Adipocyte (in vitro differentiated cells): Measurements from ENCODE around the gene KIFAP3.
"Not testable (repeated sequence)": the region's sequence is repeated elsewhere in the genome, so short reads cannot be mapped to it uniquely, and the experiment has no call there.

ENCODE experiments used
- DNase-seq: peaks from one replicate; pipeline ENCODE4 v3.0.0-alpha.2; 2015; ENCODE audit warnings: low read depth
- H3K27me3 ChIP-seq: replicated peaks from 2 replicates; pipeline ENCODE4 v1.7.0; 2013; ENCODE audit warnings: mild to moderate bottlenecking, low read length, moderate library complexity; ENCODE audit not compliant: control insufficient read depth, insufficient read depth
- H3K36me3 ChIP-seq: 2 replicates; pipeline ENCODE4 v1.7.0; 2013; ENCODE audit warnings: low read length, mild to moderate bottlenecking, moderate library complexity; ENCODE audit not compliant: control insufficient read depth, insufficient read depth, severe bottlenecking
- H3K4me1 ChIP-seq: 2 replicates; pipeline ENCODE4 v1.7.0; 2013; ENCODE audit warnings: mild to moderate bottlenecking, low read length, moderate library complexity; ENCODE audit not compliant: control insufficient read depth, insufficient read depth
- H3K4me3 ChIP-seq: 2 replicates; pipeline ENCODE4 v1.7.0; 2013; ENCODE audit warnings: mild to moderate bottlenecking, low read length, moderate library complexity
- H3K9ac ChIP-seq: 2 replicates; pipeline ENCODE4 v1.7.0; 2013; ENCODE audit warnings: mild to moderate bottlenecking, low read length, moderate library complexity
- H3K9me3 ChIP-seq: 2 replicates; pipeline ENCODE4 v1.7.0; 2013; ENCODE audit warnings: mild to moderate bottlenecking, low read length, moderate library complexity; ENCODE audit not compliant: control insufficient read depth

KIFAP3 gene

GRCh38 chr1:169918220-169918619 is 156.3 kb downstream of the KIFAP3 start:
- H3K36me3 ChIP-seq, H3K9ac ChIP-seq, H3K27me3 ChIP-seq, DNase-seq, H3K9me3 ChIP-seq, H3K4me3 ChIP-seq: not testable (repeated sequence)
- H3K4me1 ChIP-seq: peaks cover 11% of the 10 kb centered on the region

- peaks cover 11% of the 10 kb centered on the region for H3K4me1 ChIP-seq
- no peak overlapping the region for H3K9ac ChIP-seq
- DNase-seq: no peak
- no peaks in the 10 kb centered on the region for H3K9me3 ChIP-seq
- H3K27me3 ChIP-seq: no peaks in the 10 kb centered on the region
- peak overlapping the region; percentile 48 for H3K4me3 ChIP-seq
- H3K36me3 ChIP-seq: no peaks in the 10 kb centered on the region
Observed at GRCh38 chr1:169915150-169915549, 159.3 kb downstream of the KIFAP3 start.

- H3K4me1 ChIP-seq: peaks cover 11% of the 10 kb centered on the region
- H3K9ac ChIP-seq: no peak overlapping the region
- H3K4me3 ChIP-seq: peak overlapping the region; percentile 48
- no peaks in the 10 kb centered on the region for H3K27me3 ChIP-seq
- H3K9me3 ChIP-seq: no peaks in the 10 kb centered on the region
- peak; percentile 47 for DNase-seq
- H3K36me3 ChIP-seq: no peaks in the 10 kb centered on the region
Observed at GRCh38 chr1:169914531-169914930, 160.0 kb downstream of the KIFAP3 start.

DNA sequence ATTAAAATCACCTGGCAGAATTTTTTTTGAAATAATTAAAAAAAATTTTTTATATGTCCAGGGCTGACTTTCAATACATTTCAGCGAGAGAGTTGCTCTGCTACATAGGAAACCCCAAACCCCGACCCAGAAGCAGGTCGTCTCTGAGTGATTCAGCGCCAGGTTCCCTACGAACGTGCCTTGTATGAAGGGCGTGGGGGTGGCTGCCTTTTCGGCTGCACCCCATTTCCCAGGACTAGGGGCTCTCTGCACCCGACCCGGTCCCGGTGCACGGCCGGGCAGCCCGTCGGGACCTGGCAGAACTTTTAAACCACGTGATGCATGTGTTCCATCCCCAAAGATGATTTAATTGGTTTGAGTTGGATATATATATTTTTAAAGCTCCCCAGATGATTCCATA is 165.0 kb downstream of the KIFAP3 start:
- no peak overlapping the region for H3K4me3 ChIP-seq
- DNase-seq: no peak

DNA sequence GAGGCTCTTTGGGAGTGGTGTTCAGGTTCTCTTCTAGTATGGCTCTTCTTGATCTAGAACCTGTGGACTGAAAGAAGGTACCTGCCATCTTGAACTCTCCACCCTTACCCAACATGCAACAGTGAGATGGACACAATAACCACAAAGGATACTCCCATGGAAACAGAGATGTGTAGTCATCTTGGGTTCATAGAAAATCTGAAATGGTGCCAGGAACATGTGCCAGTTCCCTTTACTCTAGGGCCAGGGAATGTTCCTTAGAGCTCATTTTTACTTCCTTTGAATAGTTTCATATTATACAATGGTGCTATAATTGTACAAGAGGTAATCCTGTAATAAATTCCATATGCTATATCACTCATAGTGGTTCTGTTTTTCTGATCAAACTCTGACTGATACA is 167.6 kb downstream of the KIFAP3 start:
- DNase-seq: peak; percentile 66
- Histone ChIP-seq H3K9me3 (no peaks in the 10 kb centered on the region), H3K4me3 (no peak overlapping the region), H3K4me1 (peaks cover 6% of the 10 kb centered on the region), H3K27me3 (no peaks in the 10 kb centered on the region), H3K36me3 (no peaks in the 10 kb centered on the region), H3K9ac (no peak overlapping the region)

More for the DNA sequence above, 165.0 kb downstream of the KIFAP3 start:
- H3K4me1 ChIP-seq: peaks cover 10% of the 10 kb centered on the region
- no peaks in the 10 kb centered on the region for H3K27me3 ChIP-seq
- no peaks in the 10 kb centered on the region for H3K9me3 ChIP-seq
- no peaks in the 10 kb centered on the region for H3K36me3 ChIP-seq
- no peak overlapping the region for H3K9ac ChIP-seq

DNA sequence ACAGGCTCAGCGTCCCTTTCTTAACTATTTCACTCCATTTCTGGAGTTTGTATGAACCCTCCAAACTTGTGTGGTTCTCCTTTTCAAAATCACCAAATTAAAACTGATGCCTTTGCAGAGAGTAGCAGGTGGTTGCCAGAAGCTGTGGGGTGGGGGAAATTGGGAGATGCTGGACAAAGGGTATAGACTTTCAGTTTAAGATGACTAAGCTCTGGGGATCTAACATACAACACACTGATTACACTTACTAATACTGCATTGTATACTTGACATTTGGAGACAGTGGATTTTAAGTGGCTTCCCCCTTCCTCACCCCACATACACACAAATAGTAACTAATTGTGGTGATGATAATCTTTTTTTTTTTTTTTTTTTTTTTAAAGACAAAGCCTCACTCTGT is 169.7 kb downstream of the KIFAP3 start:
- no peaks in the 10 kb centered on the region for H3K9me3 ChIP-seq
- no peak for DNase-seq
- no peaks in the 10 kb centered on the region for H3K27me3 ChIP-seq
- no peak overlapping the region for H3K9ac ChIP-seq
- peaks cover 6% of the 10 kb centered on the region for H3K4me1 ChIP-seq
- H3K4me3 ChIP-seq: no peak overlapping the region
- no peaks in the 10 kb centered on the region for H3K36me3 ChIP-seq

GRCh38 chr1:169902751-169903150 is 171.7 kb downstream of the KIFAP3 start:
- Histone ChIP-seq H3K36me3 (no peaks in the 10 kb centered on the region), H3K9ac (no peak overlapping the region), H3K9me3 (no peaks in the 10 kb centered on the region), H3K4me3 (no peak overlapping the region), H3K4me1 (peaks cover 6% of the 10 kb centered on the region), H3K27me3 (no peaks in the 10 kb centered on the region)
- no peak for DNase-seq

DNA sequence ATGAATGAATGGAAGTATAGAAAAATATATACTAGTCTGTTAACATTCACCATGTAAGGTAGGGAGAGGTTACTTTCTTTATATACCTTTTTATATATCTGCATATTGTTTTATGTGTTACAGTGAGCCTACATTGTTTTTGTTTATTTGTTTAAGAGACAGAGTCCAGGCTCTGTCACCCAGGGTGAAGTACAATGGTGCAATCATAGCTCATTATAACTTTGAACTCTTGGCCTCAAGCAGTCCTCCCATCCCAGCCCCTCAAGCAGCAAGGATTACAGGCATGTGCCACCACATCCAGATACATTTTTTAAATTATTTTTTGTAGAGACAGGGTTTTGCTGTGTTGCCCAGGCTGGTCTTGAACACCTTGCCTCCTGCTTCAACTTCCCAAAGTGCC is 173.4 kb downstream of the KIFAP3 start:
- DNase-seq: no peak
- Histone ChIP-seq H3K9ac (no peak overlapping the region), H3K27me3 (no peaks in the 10 kb centered on the region), H3K4me1 (no peaks in the 10 kb centered on the region), H3K9me3 (no peaks in the 10 kb centered on the region), H3K4me3 (no peak overlapping the region), H3K36me3 (no peaks in the 10 kb centered on the region)

GRCh38 chr1:169900571-169900970 is 173.9 kb downstream of the KIFAP3 start:
- Histone ChIP-seq H3K27me3 (no peaks in the 10 kb centered on the region), H3K36me3 (no peaks in the 10 kb centered on the region), H3K9me3 (no peaks in the 10 kb centered on the region), H3K4me1 (no peaks in the 10 kb centered on the region), H3K9ac (no peak overlapping the region), H3K4me3 (no peak overlapping the region)
- no peak for DNase-seq

DNA sequence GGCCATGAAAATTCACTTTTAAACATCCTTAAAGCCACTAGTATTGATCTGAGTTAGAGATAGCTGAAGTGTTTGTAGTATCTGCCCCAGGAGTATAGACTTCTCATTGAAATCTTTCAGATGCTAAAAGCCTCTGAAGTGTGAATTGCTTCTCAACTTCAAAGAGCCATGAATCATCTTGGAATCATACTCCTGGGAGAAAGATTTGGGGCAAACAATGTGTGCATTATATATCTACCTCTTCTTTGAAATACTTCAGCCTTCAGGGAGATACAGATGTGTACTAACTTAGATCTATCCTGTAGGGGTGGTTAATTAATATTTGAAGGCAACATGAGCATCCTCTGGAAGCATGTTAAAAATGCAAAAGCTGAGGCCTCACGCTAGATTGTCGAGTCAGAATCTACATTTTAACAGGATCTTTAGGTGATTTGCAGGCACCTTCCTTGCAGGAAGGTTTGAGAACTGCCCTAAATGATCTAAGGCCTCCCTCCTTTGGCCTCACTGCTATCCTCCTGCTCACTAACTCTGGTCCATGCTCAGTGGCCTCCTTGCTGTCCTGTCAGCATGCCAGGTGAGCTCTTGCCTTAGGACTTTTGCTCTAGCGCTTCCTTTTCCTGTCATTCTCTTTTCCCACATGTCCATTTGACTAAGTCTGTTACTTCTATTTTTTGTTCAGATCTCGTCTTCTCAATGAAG is 174.8 kb downstream of the KIFAP3 start:
- no peaks in the 10 kb centered on the region for H3K9me3 ChIP-seq
- H3K9ac ChIP-seq: no peak overlapping the region
- no peak for DNase-seq
- no peaks in the 10 kb centered on the region for H3K36me3 ChIP-seq
- H3K4me1 ChIP-seq: peaks cover 1% of the 10 kb centered on the region
- H3K27me3 ChIP-seq: no peaks in the 10 kb centered on the region
- no peak overlapping the region for H3K4me3 ChIP-seq

- H3K27me3 ChIP-seq: no peaks in the 10 kb centered on the region
- H3K9ac ChIP-seq: no peak overlapping the region
- no peak for DNase-seq
- H3K9me3 ChIP-seq: no peaks in the 10 kb centered on the region
- peaks cover 20% of the 10 kb centered on the region for H3K4me1 ChIP-seq
- H3K36me3 ChIP-seq: no peaks in the 10 kb centered on the region
- H3K4me3 ChIP-seq: no peak overlapping the region
Observed at GRCh38 chr1:169896013-169896412, 178.5 kb downstream of the KIFAP3 start.
